Lung (tissue), 12 donors: ENCODE measurements around the gene CEP152. TPM values are rescaled to one million over a fixed set of nuclear protein-coding genes. Genes with fewer than 3 reads are reported as not detected.

Source experiments
- ATAC-seq: fragments of 200-7000 bp; cut with Tn5 transposase; one replicate; pipeline ENCODE4 v1.9.1; 2020; ENCODE audit warnings: moderate number of reproducible peaks; ENCODE audit not compliant: insufficient read depth, low FRiP score
- DNase-seq, 3 donors: peaks; one replicate each; pipeline ENCODE4 v3.0.0-alpha.2; 2013 to 2017
- H3K27ac ChIP-seq, 2 donors: one replicate each; pipeline ENCODE4 v1.5.1; 2013; ENCODE audit warnings: mild to moderate bottlenecking in 2 of 2, moderate library complexity in 2 of 2, control low read depth in 1 of 2, inconsistent platforms in 1 of 2, low read depth in 1 of 2, low read length in 1 of 2
- H3K27me3 ChIP-seq, 3 donors: one replicate each; pipeline ENCODE4 v1.5.1; 2013; ENCODE audit warnings: low read length in 2 of 3; ENCODE audit not compliant: control insufficient read depth in 3 of 3, insufficient read depth in 3 of 3
- H3K36me3 ChIP-seq, 4 donors: one replicate each; pipeline ENCODE4 v1.5.1; 2013; ENCODE audit warnings: low read length in 4 of 4, mild to moderate bottlenecking in 1 of 4, moderate library complexity in 1 of 4; ENCODE audit not compliant: control insufficient read depth in 4 of 4, insufficient read depth in 4 of 4
- H3K4me1 ChIP-seq, 5 donors: one replicate each; pipeline ENCODE4 v1.5.1; 2013; ENCODE audit warnings: low read length in 5 of 5, mild to moderate bottlenecking in 2 of 5, moderate library complexity in 1 of 5; ENCODE audit not compliant: control insufficient read depth in 5 of 5, insufficient read depth in 5 of 5
- H3K4me3 ChIP-seq: one replicate; pipeline ENCODE4 v1.5.1; 2013; ENCODE audit warnings: mild to moderate bottlenecking, control low read depth, moderate library complexity
- H3K9ac ChIP-seq, 2 donors: one replicate each; pipeline ENCODE4 v1.5.1; 2013; ENCODE audit warnings: low read length in 2 of 2, control low read depth in 1 of 2; ENCODE audit not compliant: insufficient read depth in 1 of 2
- H3K9me3 ChIP-seq, 4 donors: one replicate each; pipeline ENCODE4 v1.5.1; 2013; ENCODE audit warnings: low read length in 3 of 4, mild to moderate bottlenecking in 1 of 4, moderate library complexity in 1 of 4; ENCODE audit not compliant: control insufficient read depth in 4 of 4, insufficient read depth in 3 of 4
- CTCF ChIP-seq: IDR thresholded peaks from 2 replicates; pipeline ENCODE4 v1.5.1; 2012; ENCODE audit warnings: mild to moderate bottlenecking; ENCODE audit errors: control extremely low read depth, extremely low read depth
- WGBS, 2 donors: extraction: QIAGEN DNeasy Blood & Tissue Kit; methylation state at CpG; one replicate each; pipeline ENCODE4 v1.1.7; 2013; 5-methylcytosine and 5-hydroxymethylcytosine counted together
- polyA plus RNA-seq, 2 donors: library from polyadenylated mRNA; stranded (reverse); fragments of 200-250 nt; gene quantifications; one replicate each; pipeline ENCODE4 v1.2.1, GENCODE V29; 2013
- total RNA-seq, 2 donors: library from RNA; depleted of rRNA in 1 of 2; stranded (reverse); fragments of >200 nt in 1 of 2; gene quantifications; one replicate each; pipeline ENCODE4 v1.2.1, GENCODE V29; 2014 to 2021
- donor health status: control.
- donor health status: control.
- donor health status: Bipolar disorder and iron deficiency.
- donor health status: healthy.
- donor health status: DM: yes; HTN: yes; CAD: no.

The CEP152 gene
- total and polyA plus RNA-seq, 4 donors: 0.86 to 15.4 (median 3.0) TPM

- WGBS, 2 donors: 88 to 93% methylated on average over 2 of the region's 2 CpGs
- Histone ChIP-seq H3K9me3 (no peaks in the 10 kb centered on the region), H3K36me3 (peaks cover 0 to 1% (median 0%) of the 10 kb centered on the region in 4 donors), H3K27me3 (no peaks in the 10 kb centered on the region), H3K27ac (no peak overlapping the region), H3K9ac (no peak overlapping the region), H3K4me1 (peaks cover 0 to 5% (median 0%) of the 10 kb centered on the region in 5 donors), H3K4me3 (no peak overlapping the region)
- ATAC-seq (no peak), DNase-seq (no peak)
- no peak for TF ChIP-seq CTCF
Observed at GRCh38 chr15:48850648-48851047, 39.8 kb upstream of the CEP152 start.

GRCh38 chr15:48845123-48845522 is 34.3 kb upstream of the CEP152 start:
- 73 to 95% methylated on average over 1 of the region's 1 CpG for WGBS, 2 donors
- TF ChIP-seq CTCF: no peak
- ATAC-seq (no peak), DNase-seq (no peak)
- no peaks in the 10 kb centered on the region for H3K9me3 ChIP-seq
- no peaks in the 10 kb centered on the region for H3K27me3 ChIP-seq
- H3K9ac ChIP-seq: no peak overlapping the region
- H3K4me1 ChIP-seq: no peaks in the 10 kb centered on the region
- H3K36me3 ChIP-seq: no peaks in the 10 kb centered on the region
- H3K4me3 ChIP-seq: no peak overlapping the region
- H3K27ac ChIP-seq: no peak overlapping the region

GRCh38 chr15:48842501-48842900 is 31.6 kb upstream of the CEP152 start:
- Histone ChIP-seq H3K4me1 (no peaks in the 10 kb centered on the region), H3K4me3 (no peak overlapping the region), H3K27me3 (no peaks in the 10 kb centered on the region), H3K9ac (no peak overlapping the region), H3K9me3 (no peaks in the 10 kb centered on the region), H3K36me3 (no peaks in the 10 kb centered on the region), H3K27ac (no peak overlapping the region)
- no peak for DNase-seq
- 77 to 95% methylated on average over 6 of the region's 6 CpGs for WGBS, 2 donors
- no peak for ATAC-seq
- no peak for TF ChIP-seq CTCF

- no peak overlapping the region for H3K9ac ChIP-seq
- no peaks in the 10 kb centered on the region for H3K36me3 ChIP-seq
- no peaks in the 10 kb centered on the region for H3K4me1 ChIP-seq
- peaks cover 0 to 8% (median 7%) of the 10 kb centered on the region in 4 donors for H3K9me3 ChIP-seq
- ATAC-seq (no peak), DNase-seq (no peak)
- TF ChIP-seq CTCF: no peak
- H3K4me3 ChIP-seq: no peak overlapping the region
- no peak overlapping the region for H3K27ac ChIP-seq
- WGBS, 2 donors: 89 to 95% methylated on average over 5 of the region's 5 CpGs
- no peaks in the 10 kb centered on the region for H3K27me3 ChIP-seq
Observed at GRCh38 chr15:48834756-48835155, 23.9 kb upstream of the CEP152 start.
